Sigmoid colon (tissue), 4 donors: ENCODE measurements around the gene HMX1.

Experiments used
- EP300 ChIP-seq, 4 donors: sonication (generic); formaldehyde crosslinking; IDR thresholded peaks; one replicate each; pipeline ENCODE4 v1.6.1; 2017; ENCODE audit warnings: antibody characterized with exemption in 4 of 4
- POLR2A ChIP-seq, 2 donors: fragments of 450-650 bp; IDR thresholded peaks; one replicate each; pipeline ENCODE4 v1.6.1; 2016; ENCODE audit warnings: antibody characterized with exemption in 2 of 2, mild to moderate bottlenecking in 2 of 2, moderate library complexity in 2 of 2
- POLR2AphosphoS5 ChIP-seq, 4 donors: sonication (generic); formaldehyde crosslinking; IDR thresholded peaks; one replicate each; pipeline ENCODE4 v1.6.1; 2017; ENCODE audit warnings: antibody characterized with exemption in 4 of 4
- TF ChIP-seq, protein P1 (sequence below), 4 experiments: fragments of 450-650 bp in 3 of 4; fragments of 200-600 bp in 1 of 4; IDR thresholded peaks; one replicate each; pipeline ENCODE4 v1.5.1; 2016 to 2019; ENCODE audit warnings: antibody characterized with exemption in 4 of 4, mild to moderate bottlenecking in 3 of 4, moderate library complexity in 2 of 4

DNA sequence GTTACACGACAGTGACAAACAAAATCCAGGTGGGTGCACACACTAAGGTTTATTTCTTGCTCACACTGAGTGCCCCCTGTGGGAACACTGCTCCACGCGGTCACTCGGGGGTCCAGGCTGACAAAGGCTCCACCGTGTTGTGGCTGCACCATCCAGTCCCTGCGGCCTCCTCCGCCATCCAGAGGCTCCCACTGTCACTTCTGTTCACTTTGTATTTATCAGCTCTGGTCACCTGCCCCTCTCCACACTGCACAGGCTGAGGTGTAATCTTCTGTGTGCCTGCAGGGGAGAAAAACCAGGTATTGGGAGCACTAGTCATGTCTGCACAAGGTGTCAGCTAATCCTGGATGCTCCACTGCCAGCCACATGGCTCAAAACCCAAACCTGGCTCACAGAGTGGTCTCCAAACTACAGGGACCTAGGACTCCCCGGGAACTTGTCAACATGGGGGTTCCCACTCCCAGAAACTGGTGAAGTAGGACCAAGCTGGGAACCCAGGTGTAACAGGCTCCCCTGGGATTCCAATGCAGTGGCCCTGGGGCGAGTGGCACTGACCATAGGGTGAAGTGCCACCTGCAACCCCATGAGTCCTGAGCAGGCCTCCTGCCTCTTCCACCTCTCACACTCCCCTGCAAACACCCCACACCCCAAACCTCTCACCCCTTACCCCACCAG, 25.5 kb downstream of the HMX1 start:
- TF ChIP-seq POLR2A (IDR thresholded peaks at IDR 0.05) (no peak), POLR2AphosphoS5 (IDR thresholded peaks at IDR 0.05) (no peak), EP300 (IDR thresholded peaks at IDR 0.05) (no peak)
- TF ChIP-seq, protein P1, sequence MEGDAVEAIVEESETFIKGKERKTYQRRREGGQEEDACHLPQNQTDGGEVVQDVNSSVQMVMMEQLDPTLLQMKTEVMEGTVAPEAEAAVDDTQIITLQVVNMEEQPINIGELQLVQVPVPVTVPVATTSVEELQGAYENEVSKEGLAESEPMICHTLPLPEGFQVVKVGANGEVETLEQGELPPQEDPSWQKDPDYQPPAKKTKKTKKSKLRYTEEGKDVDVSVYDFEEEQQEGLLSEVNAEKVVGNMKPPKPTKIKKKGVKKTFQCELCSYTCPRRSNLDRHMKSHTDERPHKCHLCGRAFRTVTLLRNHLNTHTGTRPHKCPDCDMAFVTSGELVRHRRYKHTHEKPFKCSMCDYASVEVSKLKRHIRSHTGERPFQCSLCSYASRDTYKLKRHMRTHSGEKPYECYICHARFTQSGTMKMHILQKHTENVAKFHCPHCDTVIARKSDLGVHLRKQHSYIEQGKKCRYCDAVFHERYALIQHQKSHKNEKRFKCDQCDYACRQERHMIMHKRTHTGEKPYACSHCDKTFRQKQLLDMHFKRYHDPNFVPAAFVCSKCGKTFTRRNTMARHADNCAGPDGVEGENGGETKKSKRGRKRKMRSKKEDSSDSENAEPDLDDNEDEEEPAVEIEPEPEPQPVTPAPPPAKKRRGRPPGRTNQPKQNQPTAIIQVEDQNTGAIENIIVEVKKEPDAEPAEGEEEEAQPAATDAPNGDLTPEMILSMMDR (IDR thresholded peaks at IDR 0.05) = no peak
